Measurements from ENCODE around the gene ACBD5. TPM values are rescaled to one million over a fixed set of nuclear protein-coding genes. Genes with fewer than 3 reads are reported as not detected.
"Not testable (repeated sequence)": the region's sequence is repeated elsewhere in the genome, so short reads cannot be mapped to it uniquely, and the experiment has no call there.

The ACBD5 gene
- 28.6 and 38.5 TPM in 2 replicates for total RNA-seq (2014; rRNA removed; shearing (Covaris generic))

- DNase-seq (ENCODE audit: low spot score), result peak; percentile 80
Measured at GRCh38 chr10:27240212-27241009, at the start of gene ACBD5. ACBD5 (minus strand) TSS chr10:27240797; CDS start chr10:27240688, 109 bp downstream.

- peak; percentile 8 for DNase-seq (ENCODE audit: low spot score)
Measured at GRCh38 chr10:27285093-27285492, 44.5 kb upstream of the ACBD5 start.

GRCh38 chr10:27276581-27276980 lies 36.0 kb upstream of the ACBD5 start:
- DNase-seq (ENCODE audit: low spot score), result no peak

- not testable (repeated sequence) for DNase-seq (ENCODE audit: low spot score)
Measured at GRCh38 chr10:27266025-27266424, 25.4 kb upstream of the ACBD5 start.

- DNase-seq (ENCODE audit: low spot score), result not testable (repeated sequence)
Measured at GRCh38 chr10:27262788-27263187, 22.2 kb upstream of the ACBD5 start.

- no peak for DNase-seq (ENCODE audit: low spot score)
Measured at GRCh38 chr10:27258838-27259812, 18.5 kb upstream of the ACBD5 start.

- no peak for DNase-seq (ENCODE audit: low spot score)
Measured at GRCh38 chr10:27258492-27258837, 17.9 kb upstream of the ACBD5 start.

GRCh38 chr10:27256299-27257189 lies 15.9 kb upstream of the ACBD5 start:
- DNase-seq (ENCODE audit: low spot score), result no peak

GRCh38 chr10:27253576-27253975 lies 13.0 kb upstream of the ACBD5 start:
- no peak for DNase-seq (ENCODE audit: low spot score)

GRCh38 chr10:27252267-27253000 lies 11.8 kb upstream of the ACBD5 start:
- no peak for DNase-seq (ENCODE audit: low spot score)

GRCh38 chr10:27251554-27251953 lies 11.0 kb upstream of the ACBD5 start:
- DNase-seq (ENCODE audit: low spot score), result no peak

- DNase-seq (ENCODE audit: low spot score), result no peak
Measured at GRCh38 chr10:27248215-27248614, 7.6 kb upstream of the ACBD5 start.

GRCh38 chr10:27247441-27247840 lies 6.8 kb upstream of the ACBD5 start:
- no peak for DNase-seq (ENCODE audit: low spot score)

- DNase-seq (ENCODE audit: low spot score), result no peak
Measured at GRCh38 chr10:27247006-27247405, 6.4 kb upstream of the ACBD5 start.

- no peak for DNase-seq (ENCODE audit: low spot score)
Measured at GRCh38 chr10:27245836-27246235, 5.2 kb upstream of the ACBD5 start.

GRCh38 chr10:27244976-27245375 lies 4.4 kb upstream of the ACBD5 start:
- no peak for DNase-seq (ENCODE audit: low spot score)

GRCh38 chr10:27242951-27243551 lies 2.5 kb upstream of the ACBD5 start:
- peak; percentile 64 for DNase-seq (ENCODE audit: low spot score)

GRCh38 chr10:27242473-27242950 lies 1.9 kb upstream of the ACBD5 start:
- no peak for DNase-seq (ENCODE audit: low spot score)

GRCh38 chr10:27241652-27242472 lies 1.3 kb upstream of the ACBD5 start:
- peak; percentile 92 for DNase-seq (ENCODE audit: low spot score)

Data from A172 (cell line).